Measurements from ENCODE around the gene SCG2.

SCG2 gene, protein sequence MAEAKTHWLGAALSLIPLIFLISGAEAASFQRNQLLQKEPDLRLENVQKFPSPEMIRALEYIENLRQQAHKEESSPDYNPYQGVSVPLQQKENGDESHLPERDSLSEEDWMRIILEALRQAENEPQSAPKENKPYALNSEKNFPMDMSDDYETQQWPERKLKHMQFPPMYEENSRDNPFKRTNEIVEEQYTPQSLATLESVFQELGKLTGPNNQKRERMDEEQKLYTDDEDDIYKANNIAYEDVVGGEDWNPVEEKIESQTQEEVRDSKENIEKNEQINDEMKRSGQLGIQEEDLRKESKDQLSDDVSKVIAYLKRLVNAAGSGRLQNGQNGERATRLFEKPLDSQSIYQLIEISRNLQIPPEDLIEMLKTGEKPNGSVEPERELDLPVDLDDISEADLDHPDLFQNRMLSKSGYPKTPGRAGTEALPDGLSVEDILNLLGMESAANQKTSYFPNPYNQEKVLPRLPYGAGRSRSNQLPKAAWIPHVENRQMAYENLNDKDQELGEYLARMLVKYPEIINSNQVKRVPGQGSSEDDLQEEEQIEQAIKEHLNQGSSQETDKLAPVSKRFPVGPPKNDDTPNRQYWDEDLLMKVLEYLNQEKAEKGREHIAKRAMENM

DNA sequence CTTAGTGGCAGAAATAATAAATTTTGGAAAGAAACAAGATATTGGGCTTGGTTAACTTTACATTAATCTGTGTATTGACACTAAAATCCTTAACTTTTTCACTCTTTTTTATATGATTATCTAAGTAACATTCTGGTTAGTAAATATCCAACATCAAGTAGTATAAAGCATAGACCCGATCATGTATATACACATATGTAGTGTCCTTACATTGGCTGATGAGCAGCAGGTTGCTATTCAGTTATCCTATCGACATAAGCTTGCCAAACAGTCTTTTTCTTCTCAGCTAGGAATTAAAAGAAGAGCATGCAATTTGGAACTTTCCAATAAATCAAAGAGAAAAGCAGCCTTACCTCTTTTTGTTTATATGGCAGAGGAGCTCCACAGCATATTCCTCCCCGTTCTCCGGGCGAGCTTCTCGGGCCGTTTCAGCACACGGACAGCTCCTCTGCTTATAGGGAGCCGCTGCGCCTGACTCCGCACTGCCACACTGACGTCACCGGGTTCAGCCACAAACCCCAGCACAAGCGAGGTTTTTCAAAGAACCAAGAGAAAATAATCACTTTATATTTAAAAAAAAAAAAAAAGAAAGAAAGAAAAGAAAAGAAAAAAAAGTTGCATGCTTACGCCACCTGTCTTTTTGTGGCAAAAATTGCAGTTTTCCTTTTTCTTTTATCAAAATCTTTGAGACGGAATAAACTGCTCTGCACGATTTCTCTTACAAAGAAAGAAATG, at the start of gene SCG2:
SCG2 (minus strand) TSS at position 430 of the 735 bp plus-strand sequence. CDS start 3,079 bp downstream, outside the sequence.
- H3K4me3 ChIP-seq (ENCODE audit: low read depth, low read length): no peak within 1 kb of the TSS

DNA sequence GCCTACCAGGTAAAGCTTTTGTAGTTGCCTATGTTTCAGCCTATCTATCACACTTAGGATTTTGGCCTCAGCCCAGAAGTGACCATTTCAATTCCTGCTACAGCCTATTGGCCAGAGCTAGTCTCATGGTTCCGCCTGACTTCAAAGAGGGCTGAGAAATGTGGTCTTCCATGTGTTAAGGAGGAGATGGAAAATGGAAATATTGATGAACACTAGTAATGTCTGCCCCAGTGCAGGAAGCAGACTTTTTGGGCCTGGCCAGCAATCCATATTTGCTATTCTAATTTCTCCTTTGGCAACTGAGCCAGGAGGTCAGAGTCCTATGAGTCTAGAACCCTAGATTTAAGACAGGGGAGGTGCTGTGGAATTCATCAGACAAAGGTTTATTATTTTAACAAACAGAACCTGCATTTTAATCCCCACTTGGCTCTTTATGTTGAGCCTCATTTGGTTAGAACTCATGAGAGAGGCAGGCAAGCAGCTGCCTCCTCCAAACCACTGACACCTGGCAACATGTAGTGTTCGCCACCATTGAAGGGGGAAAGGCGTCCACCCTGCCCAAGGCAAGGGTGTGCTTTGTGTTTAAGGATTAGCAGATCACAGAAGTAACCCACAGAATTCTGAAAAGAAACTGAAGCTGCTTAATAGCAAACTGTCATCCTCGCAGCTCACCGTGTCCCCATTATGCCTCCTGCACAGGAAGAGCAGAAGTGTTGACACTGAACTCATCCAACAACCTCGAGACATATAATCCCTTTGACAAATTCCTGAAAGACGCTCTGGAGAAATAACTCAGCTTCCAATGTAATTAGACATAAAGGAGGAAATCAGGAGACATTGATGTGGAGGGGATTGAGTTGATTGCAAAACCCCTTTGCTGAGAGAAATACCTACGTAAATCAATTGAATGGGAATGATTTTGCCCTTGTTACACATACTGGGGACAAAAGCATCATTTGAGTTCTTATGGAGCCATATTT, 47.7 kb upstream of the SCG2 start:
- TF ChIP-seq, protein P1, sequence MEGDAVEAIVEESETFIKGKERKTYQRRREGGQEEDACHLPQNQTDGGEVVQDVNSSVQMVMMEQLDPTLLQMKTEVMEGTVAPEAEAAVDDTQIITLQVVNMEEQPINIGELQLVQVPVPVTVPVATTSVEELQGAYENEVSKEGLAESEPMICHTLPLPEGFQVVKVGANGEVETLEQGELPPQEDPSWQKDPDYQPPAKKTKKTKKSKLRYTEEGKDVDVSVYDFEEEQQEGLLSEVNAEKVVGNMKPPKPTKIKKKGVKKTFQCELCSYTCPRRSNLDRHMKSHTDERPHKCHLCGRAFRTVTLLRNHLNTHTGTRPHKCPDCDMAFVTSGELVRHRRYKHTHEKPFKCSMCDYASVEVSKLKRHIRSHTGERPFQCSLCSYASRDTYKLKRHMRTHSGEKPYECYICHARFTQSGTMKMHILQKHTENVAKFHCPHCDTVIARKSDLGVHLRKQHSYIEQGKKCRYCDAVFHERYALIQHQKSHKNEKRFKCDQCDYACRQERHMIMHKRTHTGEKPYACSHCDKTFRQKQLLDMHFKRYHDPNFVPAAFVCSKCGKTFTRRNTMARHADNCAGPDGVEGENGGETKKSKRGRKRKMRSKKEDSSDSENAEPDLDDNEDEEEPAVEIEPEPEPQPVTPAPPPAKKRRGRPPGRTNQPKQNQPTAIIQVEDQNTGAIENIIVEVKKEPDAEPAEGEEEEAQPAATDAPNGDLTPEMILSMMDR (IDR thresholded peaks at IDR 0.05; ENCODE audit: borderline replicate concordance, insufficient read depth, low read depth, low read length): no peak
- H3K4me3 ChIP-seq (ENCODE audit: low read depth, low read length): no peak overlapping the region

More for the DNA sequence above, at the start of gene SCG2:
- TF ChIP-seq, protein P1 (IDR thresholded peaks at IDR 0.05; ENCODE audit: borderline replicate concordance, insufficient read depth, low read depth, low read length): no peak

DNA sequence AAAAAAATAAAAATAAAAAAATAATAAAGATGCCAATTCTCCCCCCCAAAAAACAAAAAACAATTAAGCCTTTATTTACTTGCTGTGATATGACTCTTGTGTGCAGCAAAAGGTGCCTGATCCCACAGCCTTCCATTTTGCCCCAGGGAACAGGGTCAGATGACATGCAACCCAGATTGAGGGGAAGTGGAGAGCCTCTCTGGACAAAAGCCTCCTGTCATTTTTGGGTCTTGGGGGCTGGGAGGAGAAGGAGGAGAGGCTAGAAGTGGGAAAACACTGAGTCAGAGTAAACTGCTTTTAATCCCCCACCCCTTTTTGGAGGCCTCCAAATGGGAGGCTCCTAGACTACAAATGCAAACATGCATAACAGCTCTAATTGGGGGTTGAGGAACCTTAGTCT, 46.6 kb upstream of the SCG2 start:
- TF ChIP-seq, protein P1 (IDR thresholded peaks at IDR 0.05; ENCODE audit: borderline replicate concordance, insufficient read depth, low read depth, low read length): no peak
- H3K4me3 ChIP-seq (ENCODE audit: low read depth, low read length): no peak overlapping the region

DNA sequence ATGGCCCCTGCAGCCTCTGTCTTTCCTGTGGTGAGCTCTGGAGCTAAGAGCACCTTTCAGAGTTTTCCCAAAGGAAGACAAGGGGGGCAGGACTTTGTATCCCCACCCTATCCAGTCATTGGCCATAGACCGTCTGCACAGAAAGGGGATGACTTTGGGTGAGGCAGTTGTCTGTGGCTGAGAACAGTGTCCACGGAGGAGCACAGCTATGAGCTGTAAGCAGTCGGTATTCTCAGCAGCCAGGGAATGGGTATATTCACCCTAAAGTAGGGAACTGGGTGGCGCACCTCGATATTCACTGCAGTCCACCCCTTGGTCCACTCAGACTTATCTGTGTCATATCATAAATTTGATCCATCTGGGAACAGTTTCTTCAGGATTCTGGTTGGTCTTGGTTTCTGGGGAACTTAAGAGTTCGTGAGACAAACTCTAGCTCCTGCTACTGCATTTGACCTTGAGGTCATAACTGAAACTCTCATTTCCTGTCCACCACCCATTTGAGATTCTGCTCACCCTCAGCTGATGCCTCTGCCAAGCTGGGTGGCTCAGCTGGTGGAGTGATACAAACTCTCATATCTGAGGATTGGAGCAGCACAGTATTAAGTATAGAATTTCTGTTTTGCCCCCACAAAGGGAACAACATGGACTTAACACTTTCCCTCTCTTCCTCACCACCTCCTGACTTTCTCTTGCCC, 45.2 kb upstream of the SCG2 start:
- H3K4me3 ChIP-seq (ENCODE audit: low read depth, low read length): no peak overlapping the region
- TF ChIP-seq, protein P1 (IDR thresholded peaks at IDR 0.05; ENCODE audit: borderline replicate concordance, insufficient read depth, low read depth, low read length): no peak

DNA sequence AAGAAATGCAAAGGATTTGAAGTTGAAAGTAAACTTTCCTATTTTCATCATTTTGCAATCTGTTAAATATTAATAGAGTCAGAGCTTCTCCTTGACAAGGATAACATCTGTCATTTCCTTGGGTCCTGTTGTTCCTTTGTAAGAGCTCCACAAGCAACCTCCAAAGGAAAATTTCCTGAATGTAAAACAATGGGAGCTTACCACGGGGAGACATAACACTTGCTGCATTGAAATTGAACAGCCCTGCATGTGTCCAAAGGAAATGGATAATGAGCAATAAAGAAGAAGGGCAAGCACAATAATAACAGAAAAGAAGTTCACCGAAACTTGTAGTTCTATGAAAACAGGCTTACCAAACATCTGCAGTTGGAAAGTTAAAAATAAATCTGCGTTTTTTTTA, 42.0 kb upstream of the SCG2 start:
- H3K4me3 ChIP-seq (ENCODE audit: low read depth, low read length): no peak overlapping the region
- TF ChIP-seq, protein P1 (IDR thresholded peaks at IDR 0.05; ENCODE audit: borderline replicate concordance, insufficient read depth, low read depth, low read length): no peak

DNA sequence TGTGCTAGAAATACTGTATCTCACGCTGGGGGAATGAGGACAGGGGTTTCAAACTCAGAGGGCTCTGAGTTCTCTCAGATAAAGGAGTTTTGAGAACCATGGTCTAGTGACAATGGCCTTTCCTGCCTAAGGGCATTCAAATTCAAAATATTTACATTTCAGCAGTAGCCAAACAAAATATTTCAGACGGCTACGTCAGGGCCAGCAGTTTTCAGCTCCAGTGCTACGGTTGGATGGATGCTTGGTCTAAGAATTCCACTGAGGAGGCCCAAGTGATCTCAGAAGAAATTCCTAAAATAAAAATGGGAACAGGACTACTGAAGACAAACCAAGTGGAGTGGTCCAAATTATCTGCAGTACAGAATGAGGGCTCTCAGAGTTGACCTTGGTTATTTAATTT, 41.1 kb upstream of the SCG2 start:
- TF ChIP-seq, protein P1 (IDR thresholded peaks at IDR 0.05; ENCODE audit: borderline replicate concordance, insufficient read depth, low read depth, low read length): no peak

More for the DNA sequence above, 41.1 kb upstream of the SCG2 start:
- no peak overlapping the region for H3K4me3 ChIP-seq (ENCODE audit: low read depth, low read length)

Data from GM12875 (cell line).